Calu3 (cell line): ENCODE data around the gene CLDN1. TPM values are rescaled to one million over a fixed set of nuclear protein-coding genes. Genes with fewer than 3 reads are reported as not detected.

Experiments used
- BruUV-seq: library from RNA; stranded (reverse); fragments of 400-500 nt; replicated peaks from 2 replicates; lab custom pipeline; 2021; lab: Mats Ljungman, UMichigan
- CTCF ChIA-PET: fragments of 300-600 bp; sonication (Branson Sonifier 250); formaldehyde crosslinking; loops from one replicate; lab custom pipeline; 2022; ENCODE audit warnings: antibody characterized with exemption; lab: Charles Lee
- DNase-seq: peaks from one replicate; pipeline ENCODE4 v3.0.0; 2022
- H3K27ac Mint-ChIP-seq: one replicate; pipeline ENCODE4 v1.8.0; 2022; ENCODE audit warnings: mixed read lengths; ENCODE audit not compliant: unreplicated experiment
- H3K27me3 Mint-ChIP-seq: one replicate; pipeline ENCODE4 v1.8.0; 2022; ENCODE audit warnings: mixed read lengths; ENCODE audit not compliant: unreplicated experiment
- H3K36me3 Mint-ChIP-seq: one replicate; pipeline ENCODE4 v1.8.0; 2022; ENCODE audit warnings: mild to moderate bottlenecking, moderate library complexity, mixed read lengths; ENCODE audit not compliant: insufficient read depth, unreplicated experiment
- H3K4me1 Mint-ChIP-seq: one replicate; pipeline ENCODE4 v1.8.0; 2022; ENCODE audit warnings: mild to moderate bottlenecking, low read depth, mixed read lengths; ENCODE audit not compliant: unreplicated experiment
- H3K4me3 Mint-ChIP-seq: one replicate; pipeline ENCODE4 v1.8.0; 2022; ENCODE audit warnings: mild to moderate bottlenecking, low read depth, moderate library complexity, mixed read lengths; ENCODE audit not compliant: unreplicated experiment
- H3K9me3 Mint-ChIP-seq: one replicate; pipeline ENCODE4 v1.8.0; 2022; ENCODE audit warnings: low read depth, mixed read lengths; ENCODE audit not compliant: unreplicated experiment
- CTCF ChIP-seq: fragments of 200-600 bp; IDR thresholded peaks from one replicate; pipeline ENCODE4 v1.8.0; 2022; ENCODE audit warnings: antibody characterized with exemption; ENCODE audit not compliant: unreplicated experiment
- intact Hi-C: fragments of 100-400 bp; cut with micrococcal nuclease; formaldehyde crosslinking; loops from one replicate; pipeline ENCODE4 v1.10.0; 2022; ENCODE audit not compliant: unreplicated experiment
- total RNA-seq: library from RNA; stranded (reverse); gene quantifications from 2 replicates; pipeline ENCODE4 v1.2.3, GENCODE V29; 2022

CLDN1 gene
- total RNA-seq, 1 experiment from 2014 or later: 253 TPM

GRCh38 chr3:190322604-190323245, 479 bp upstream of the CLDN1 start:
- peak; percentile 52 for DNase-seq
- intact Hi-C loops: loop anchor here (1.0 to 5.0 kb wide), 5 partner anchors 23 to 120 kb away; no protein-coding TSS in a partner anchor
- no peak for TF ChIP-seq CTCF
- BruUV-seq: TSS peak; percentile 19
- CTCF ChIA-PET: interaction anchor here (0.6 to 3.8 kb wide), 27 partner anchors 15 to 362 kb away, joined by 3 to 71 read pairs (median 5); no protein-coding TSS in a partner anchor
- Mint-ChIP-seq H3K36me3 (peaks cover 59% of the 10 kb centered on the region), H3K27ac (peak overlapping the region; percentile 89), H3K4me1 (peaks cover 38% of the 10 kb centered on the region), H3K27me3 (no peaks in the 10 kb centered on the region), H3K9me3 (no peaks in the 10 kb centered on the region), H3K4me3 (peak overlapping the region; percentile 81)

- TF ChIP-seq CTCF: no peak
- Mint-ChIP-seq H3K4me3 (peak overlapping the region; percentile 81), H3K27ac (peak overlapping the region; percentile 89), H3K27me3 (no peaks in the 10 kb centered on the region), H3K4me1 (peaks cover 50% of the 10 kb centered on the region), H3K9me3 (no peaks in the 10 kb centered on the region), H3K36me3 (peaks cover 77% of the 10 kb centered on the region)
- no TSS peak for BruUV-seq
- intact Hi-C loops: loop anchor here (1.0 to 5.0 kb wide), 3 partner anchors 13 to 122 kb away; no protein-coding TSS in a partner anchor
- no peak for DNase-seq
- CTCF ChIA-PET: interaction anchor here (0.8 to 3.8 kb wide), 10 partner anchors 16 to 376 kb away, joined by 3 to 71 read pairs (median 11); no protein-coding TSS in a partner anchor
These were observed 1.5 kb downstream of the CLDN1 start for GRCh38 chr3:190320594-190321362.

- BruUV-seq: no TSS peak
- H3K27ac Mint-ChIP-seq: peak overlapping the region; percentile 92
- H3K9me3 Mint-ChIP-seq: no peaks in the 10 kb centered on the region
- CTCF ChIA-PET: interaction anchor here (0.8 to 3.1 kb wide), 6 partner anchors 13 to 243 kb away, joined by 3 to 16 read pairs (median 4); no protein-coding TSS in a partner anchor
- peaks cover 52% of the 10 kb centered on the region for H3K4me1 Mint-ChIP-seq
- H3K36me3 Mint-ChIP-seq: peaks cover 88% of the 10 kb centered on the region
- no peak for TF ChIP-seq CTCF
- no peaks in the 10 kb centered on the region for H3K27me3 Mint-ChIP-seq
- intact Hi-C loops: loop anchor here (1.0 to 10.0 kb wide), 6 partner anchors 12 to 307 kb away; partner anchors contain the start of gene P3H2
- DNase-seq: peak; percentile 86
- H3K4me3 Mint-ChIP-seq: peak overlapping the region; percentile 81
These were observed 2.6 kb downstream of the CLDN1 start for GRCh38 chr3:190319660-190320059.

GRCh38 chr3:190318666-190319065, 3.6 kb downstream of the CLDN1 start:
- no peak for DNase-seq
- Mint-ChIP-seq H3K4me1 (peaks cover 51% of the 10 kb centered on the region), H3K9me3 (no peaks in the 10 kb centered on the region), H3K36me3 (peaks cover 95% of the 10 kb centered on the region), H3K27me3 (no peaks in the 10 kb centered on the region), H3K27ac (peak overlapping the region; percentile 92), H3K4me3 (peak overlapping the region; percentile 81)
- no TSS peak for BruUV-seq
- TF ChIP-seq CTCF: no peak
- CTCF ChIA-PET: interaction anchor here (0.8 to 3.1 kb wide), 9 partner anchors 9 to 244 kb away, joined by 3 to 16 read pairs (median 4); no protein-coding TSS in a partner anchor
- intact Hi-C loops: loop anchor here (2.0 to 10.0 kb wide), 3 partner anchors 194 to 306 kb away; partner anchors contain the start of gene P3H2
